Activated T-helper 17 cell treated with anti-CD3 and anti-CD28 coated beads, Interleukin-2, amount 50 U/mL, for 72 hours (primary cell): ENCODE data around the gene CCNL1. TPM values are rescaled to one million over a fixed set of nuclear protein-coding genes. Genes with fewer than 3 reads are reported as not detected.
A peak's percentile ranks its signal among the peaks of the same experiment; 100 is the strongest.
"Not testable (repeated sequence)": the region's sequence is repeated elsewhere in the genome, so short reads cannot be mapped to it uniquely, and the experiment has no call there.

Experiments
- ATAC-seq: fragments of 150-1000 bp; cut with Tn5 transposase; replicated peaks from 2 replicates; pipeline ENCODE4 v1.10.0; 2021; ENCODE audit warnings: mild to moderate bottlenecking, moderate library complexity
- H3K27ac Mint-ChIP-seq: one replicate; pipeline ENCODE4 v1.8.0; 2022; ENCODE audit warnings: mixed read lengths
- H3K27me3 Mint-ChIP-seq: one replicate; pipeline ENCODE4 v1.8.0; 2022; ENCODE audit warnings: mixed read lengths
- H3K36me3 Mint-ChIP-seq: one replicate; pipeline ENCODE4 v1.8.0; 2022; ENCODE audit warnings: low read depth, mild to moderate bottlenecking, mixed read lengths
- H3K4me1 Mint-ChIP-seq: one replicate; pipeline ENCODE4 v1.8.0; 2022; ENCODE audit warnings: mixed read lengths
- H3K4me3 Mint-ChIP-seq: one replicate; pipeline ENCODE4 v1.8.0; 2022; ENCODE audit warnings: mild to moderate bottlenecking, mixed read lengths
- H3K9me3 Mint-ChIP-seq: one replicate; pipeline ENCODE4 v1.8.0; 2022; ENCODE audit warnings: mixed read lengths
- total RNA-seq, 2 donors: library from RNA; stranded (reverse); gene quantifications; one replicate each; pipeline ENCODE4 v1.2.3, GENCODE V29; 2022

CCNL1 gene
- total RNA-seq: 100 to 1,000 TPM; 173 to 194 TPM

DNA sequence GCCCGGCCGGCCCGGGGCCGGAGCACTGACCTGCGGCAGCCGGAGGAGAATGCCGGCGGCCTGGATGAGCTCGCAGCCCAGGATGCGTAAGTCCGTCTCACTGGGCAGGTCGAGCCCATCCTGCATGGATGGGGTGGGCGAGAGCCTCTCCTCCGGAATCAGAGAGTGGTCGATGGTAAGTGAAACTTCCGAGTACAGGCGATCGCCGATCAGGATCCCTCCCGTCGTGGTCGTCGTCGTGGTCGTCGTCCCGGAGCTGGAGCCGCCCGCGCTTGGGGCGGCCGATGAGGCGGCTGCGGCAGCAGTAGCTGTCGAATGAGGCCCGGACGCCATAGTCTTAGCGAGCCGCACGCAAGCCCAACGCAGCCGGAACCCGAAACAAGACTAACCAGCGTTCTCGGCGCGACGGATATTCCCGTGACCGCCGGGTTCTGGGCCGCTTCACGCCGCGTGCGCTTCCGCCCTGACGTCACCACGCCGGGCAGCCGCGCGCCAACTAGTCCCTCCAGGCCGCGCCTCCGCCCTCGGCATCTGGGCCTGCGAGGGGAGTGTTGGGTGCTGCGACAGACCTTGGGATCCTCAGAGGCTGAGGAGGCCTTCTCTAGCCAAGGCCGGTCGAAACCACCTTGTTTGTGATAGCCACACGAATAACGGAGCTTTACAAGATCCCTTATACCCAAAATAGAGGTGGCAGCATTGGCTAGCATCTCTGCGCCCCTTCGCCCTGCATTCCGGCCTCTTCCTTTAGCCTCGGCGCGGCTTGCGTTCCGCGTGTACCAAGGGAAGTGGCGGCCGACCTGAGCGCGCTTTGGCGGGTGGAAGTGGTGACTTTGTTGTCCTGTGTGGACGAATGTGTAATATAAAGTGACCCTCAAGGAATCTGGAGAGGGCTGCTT is at the start of gene CCNL1:
CCNL1 (minus strand) TSS at position 386 of the 896 bp plus-strand sequence; CDS start at position 333, 53 bp downstream.
- H3K27me3 Mint-ChIP-seq: no peaks in the 10 kb centered on the region
- peaks cover 39% of the 10 kb centered on the region for H3K4me1 Mint-ChIP-seq
- H3K27ac Mint-ChIP-seq: peak within 1 kb of the TSS; percentile 89
- no peaks in the 10 kb centered on the region for H3K9me3 Mint-ChIP-seq
- peak; percentile 79 for ATAC-seq
- H3K4me3 Mint-ChIP-seq: peak within 1 kb of the TSS; percentile 95
- peaks cover 66% of the 10 kb centered on the region for H3K36me3 Mint-ChIP-seq

DNA sequence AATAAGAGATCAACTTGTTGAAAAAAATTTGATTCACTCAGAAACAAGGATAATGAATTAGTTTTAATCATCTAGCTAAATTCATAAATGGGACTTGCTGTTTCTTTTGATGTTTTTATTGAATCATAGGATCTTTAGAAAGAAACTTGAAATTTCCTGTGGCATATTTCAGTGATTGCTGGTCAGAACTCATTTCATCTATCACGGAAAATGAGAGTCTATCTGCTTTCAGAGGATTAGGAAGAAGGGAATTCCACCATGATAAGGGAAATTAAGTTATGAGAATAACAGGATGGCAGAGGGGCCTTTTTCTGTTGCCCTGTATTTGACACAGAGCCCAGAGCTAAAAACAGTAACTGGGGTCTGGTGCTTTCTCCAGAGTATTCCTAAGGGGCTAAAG is 44.9 kb upstream of the CCNL1 start:
- no peaks in the 10 kb centered on the region for H3K27me3 Mint-ChIP-seq

GRCh38 chr3:157204431-157204830 is 44.5 kb upstream of the CCNL1 start:
- Mint-ChIP-seq H3K27ac (no peak overlapping the region), H3K9me3 (no peaks in the 10 kb centered on the region), H3K4me3 (no peak overlapping the region), H3K27me3 (no peaks in the 10 kb centered on the region), H3K36me3 (no peaks in the 10 kb centered on the region), H3K4me1 (no peaks in the 10 kb centered on the region)
- ATAC-seq: no peak

More for the DNA sequence above, 44.9 kb upstream of the CCNL1 start:
- no peak overlapping the region for H3K27ac Mint-ChIP-seq
- no peak for ATAC-seq
- no peak overlapping the region for H3K4me3 Mint-ChIP-seq
- no peaks in the 10 kb centered on the region for H3K9me3 Mint-ChIP-seq
- no peaks in the 10 kb centered on the region for H3K36me3 Mint-ChIP-seq
- no peaks in the 10 kb centered on the region for H3K4me1 Mint-ChIP-seq

- ATAC-seq: no peak
- Mint-ChIP-seq H3K4me3 (no peak overlapping the region), H3K36me3 (no peaks in the 10 kb centered on the region), H3K4me1 (no peaks in the 10 kb centered on the region), H3K27me3 (no peaks in the 10 kb centered on the region), H3K27ac (no peak overlapping the region), H3K9me3 (peaks cover 6% of the 10 kb centered on the region)
These were observed 41.8 kb upstream of the CCNL1 start for GRCh38 chr3:157201648-157202278.

DNA sequence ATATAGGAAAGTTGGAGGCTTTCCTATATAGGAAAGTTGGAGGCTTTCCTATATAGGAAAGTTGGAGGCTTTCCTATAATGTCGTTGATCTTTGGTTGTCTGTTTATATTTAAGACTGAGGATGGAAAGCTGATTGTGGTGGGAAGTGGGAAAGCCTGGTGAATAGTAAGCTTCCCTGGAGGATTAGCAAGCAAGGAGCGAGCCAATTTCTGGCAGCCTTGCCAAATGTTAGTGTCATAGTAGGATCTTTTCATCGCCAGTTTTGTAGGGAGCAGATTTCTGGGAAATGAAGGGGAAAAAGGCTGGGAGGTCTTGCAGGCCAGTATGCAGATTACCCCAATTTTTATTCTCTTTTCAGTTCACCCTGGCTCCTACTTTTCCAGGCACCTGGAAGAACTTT is 39.9 kb upstream of the CCNL1 start:
- no peak overlapping the region for H3K27ac Mint-ChIP-seq
- no peaks in the 10 kb centered on the region for H3K36me3 Mint-ChIP-seq
- H3K4me1 Mint-ChIP-seq: no peaks in the 10 kb centered on the region
- H3K9me3 Mint-ChIP-seq: peaks cover 16% of the 10 kb centered on the region
- ATAC-seq: no peak
- no peaks in the 10 kb centered on the region for H3K27me3 Mint-ChIP-seq
- H3K4me3 Mint-ChIP-seq: no peak overlapping the region

DNA sequence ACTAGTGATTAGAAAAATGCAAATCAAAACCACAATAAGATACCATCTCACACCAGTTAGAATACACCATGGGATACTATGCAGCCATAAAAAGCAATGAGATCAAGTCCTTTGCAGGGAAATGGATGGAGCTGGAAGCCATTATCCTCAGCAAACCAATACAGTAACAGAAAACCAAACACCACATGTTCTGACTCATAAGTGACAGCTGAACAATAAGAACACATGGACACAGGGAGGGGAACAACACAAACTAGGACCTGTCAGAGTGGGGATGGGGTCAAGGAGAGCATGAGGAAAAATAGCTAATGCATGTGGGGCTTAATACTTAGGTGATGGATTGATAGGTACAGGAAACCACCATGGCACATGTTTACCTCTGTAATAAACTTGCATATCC is 36.0 kb upstream of the CCNL1 start:
- Mint-ChIP-seq H3K27me3 (no peaks in the 10 kb centered on the region), H3K27ac (no peak overlapping the region), H3K4me1 (no peaks in the 10 kb centered on the region), H3K4me3 (no peak overlapping the region), H3K36me3 (no peaks in the 10 kb centered on the region), H3K9me3 (peaks cover 25% of the 10 kb centered on the region)
- no peak for ATAC-seq

DNA sequence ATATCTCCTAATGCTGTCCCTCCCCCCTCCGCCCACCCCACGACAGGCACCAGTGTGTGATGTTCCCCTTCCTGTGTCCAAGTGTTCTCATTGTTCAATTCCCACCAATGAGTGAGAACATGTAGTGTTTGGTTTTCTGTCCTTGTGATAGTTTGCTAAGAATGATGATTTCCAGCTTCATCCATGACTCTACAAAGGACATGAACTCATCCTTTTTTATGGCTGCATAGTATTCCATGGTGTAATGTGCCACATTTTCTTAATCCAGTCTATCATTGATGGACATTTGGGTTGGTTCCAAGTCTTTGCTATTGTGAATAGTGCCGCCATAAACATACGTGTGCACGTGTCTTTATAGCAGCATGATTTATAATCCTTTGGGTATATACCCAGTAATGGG is 31.2 kb upstream of the CCNL1 start:
- peaks cover 45% of the 10 kb centered on the region for H3K9me3 Mint-ChIP-seq
- not testable (repeated sequence) for ATAC-seq, H3K4me3 Mint-ChIP-seq, H3K27ac Mint-ChIP-seq, H3K27me3 Mint-ChIP-seq, H3K36me3 Mint-ChIP-seq, H3K4me1 Mint-ChIP-seq

DNA sequence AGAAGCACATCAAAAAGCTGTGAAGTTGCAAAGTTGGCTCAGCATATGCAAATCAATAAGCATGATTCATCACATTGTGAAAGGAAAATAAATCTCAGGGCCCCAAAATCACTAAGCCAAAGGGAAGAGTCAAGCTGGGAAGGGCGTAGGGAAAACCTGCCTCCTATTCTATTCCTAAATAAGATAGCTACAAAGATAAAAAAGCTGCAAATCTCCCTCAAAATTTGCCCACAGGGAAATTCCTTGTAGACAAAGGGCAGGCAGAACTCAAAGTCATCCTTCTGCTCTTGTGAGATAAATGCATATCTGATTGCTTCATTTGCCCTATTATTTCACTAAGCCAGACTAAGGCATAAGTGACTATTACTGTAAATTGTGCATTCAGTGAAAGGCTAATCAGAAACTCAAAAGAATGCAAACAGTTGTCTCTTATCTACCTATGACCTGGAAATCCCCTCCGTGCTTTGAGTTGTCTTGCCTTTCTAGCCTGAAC is 30.5 kb upstream of the CCNL1 start:
- H3K36me3 Mint-ChIP-seq: peaks cover 7% of the 10 kb centered on the region
- H3K4me3 Mint-ChIP-seq: no peak overlapping the region
- no peak for ATAC-seq
- H3K4me1 Mint-ChIP-seq: no peaks in the 10 kb centered on the region
- H3K9me3 Mint-ChIP-seq: peaks cover 47% of the 10 kb centered on the region
- H3K27me3 Mint-ChIP-seq: no peaks in the 10 kb centered on the region
- H3K27ac Mint-ChIP-seq: no peak overlapping the region

GRCh38 chr3:157188391-157188790 is 28.4 kb upstream of the CCNL1 start:
- Mint-ChIP-seq H3K36me3 (peaks cover 26% of the 10 kb centered on the region), H3K27ac (no peak overlapping the region), H3K27me3 (no peaks in the 10 kb centered on the region), H3K4me3 (no peak overlapping the region), H3K9me3 (peaks cover 49% of the 10 kb centered on the region), H3K4me1 (no peaks in the 10 kb centered on the region)
- no peak for ATAC-seq

- Mint-ChIP-seq H3K27ac (no peak overlapping the region), H3K4me1 (no peaks in the 10 kb centered on the region), H3K9me3 (peaks cover 23% of the 10 kb centered on the region), H3K36me3 (peaks cover 35% of the 10 kb centered on the region), H3K27me3 (no peaks in the 10 kb centered on the region), H3K4me3 (no peak overlapping the region)
- no peak for ATAC-seq
These were observed 22.9 kb upstream of the CCNL1 start for GRCh38 chr3:157182879-157183278.

GRCh38 chr3:157180262-157180661 is 20.3 kb upstream of the CCNL1 start:
- no peak overlapping the region for H3K27ac Mint-ChIP-seq
- no peak overlapping the region for H3K4me3 Mint-ChIP-seq
- no peaks in the 10 kb centered on the region for H3K27me3 Mint-ChIP-seq
- peaks cover 6% of the 10 kb centered on the region for H3K4me1 Mint-ChIP-seq
- H3K9me3 Mint-ChIP-seq: peaks cover 12% of the 10 kb centered on the region
- no peak for ATAC-seq
- peaks cover 28% of the 10 kb centered on the region for H3K36me3 Mint-ChIP-seq

GRCh38 chr3:157179365-157179803 is 19.4 kb upstream of the CCNL1 start:
- no peaks in the 10 kb centered on the region for H3K27me3 Mint-ChIP-seq
- peaks cover 9% of the 10 kb centered on the region for H3K9me3 Mint-ChIP-seq
- H3K4me1 Mint-ChIP-seq: peaks cover 8% of the 10 kb centered on the region
- peaks cover 27% of the 10 kb centered on the region for H3K36me3 Mint-ChIP-seq
- no peak for ATAC-seq
- H3K4me3 Mint-ChIP-seq: no peak overlapping the region
- no peak overlapping the region for H3K27ac Mint-ChIP-seq

DNA sequence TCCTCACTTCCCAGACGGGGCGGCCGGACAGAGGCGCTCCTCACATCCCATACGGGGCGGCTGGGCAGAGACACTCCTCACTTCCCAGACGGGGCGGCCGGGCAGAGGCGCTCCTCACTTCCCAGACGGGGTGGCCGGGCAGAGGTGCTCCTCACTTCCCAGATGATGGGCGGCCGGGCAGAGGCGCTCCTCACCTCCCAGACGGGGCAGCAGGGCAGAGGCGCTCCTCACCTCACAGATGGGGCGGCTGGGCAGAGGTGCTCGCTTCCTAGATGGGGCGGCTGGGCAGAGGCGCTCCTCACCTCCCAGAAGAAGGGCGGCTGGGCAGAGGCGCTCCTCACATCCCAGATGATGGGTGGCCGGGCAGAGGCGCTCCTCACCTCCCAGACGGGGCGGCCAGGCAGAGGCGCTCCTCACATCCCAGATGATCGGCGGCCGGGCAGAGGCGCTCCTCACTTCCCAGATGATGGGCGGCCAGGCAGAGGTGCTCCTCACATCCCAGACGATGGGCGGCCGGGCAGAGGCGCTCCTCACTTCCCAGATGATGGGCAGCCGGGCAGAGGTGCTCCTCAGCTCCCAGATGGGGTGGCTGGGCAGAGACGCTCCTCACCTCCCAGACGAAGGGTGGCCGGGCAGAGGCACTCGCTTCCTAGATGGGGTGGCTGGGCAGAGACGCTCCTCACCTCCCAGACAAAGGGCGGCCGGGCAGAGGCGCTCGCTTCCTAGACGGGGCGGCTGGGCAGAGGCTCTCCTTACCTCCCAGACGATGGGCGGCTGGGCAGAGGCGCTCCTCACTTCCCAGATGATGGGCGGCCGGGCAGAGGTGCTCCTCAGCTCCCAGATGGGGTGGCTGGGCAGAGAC is 18.8 kb upstream of the CCNL1 start:
- H3K4me1 Mint-ChIP-seq: peaks cover 11% of the 10 kb centered on the region
- not testable (repeated sequence) for H3K9me3 Mint-ChIP-seq, H3K4me3 Mint-ChIP-seq, ATAC-seq, H3K27me3 Mint-ChIP-seq, H3K27ac Mint-ChIP-seq
- peaks cover 22% of the 10 kb centered on the region for H3K36me3 Mint-ChIP-seq

DNA sequence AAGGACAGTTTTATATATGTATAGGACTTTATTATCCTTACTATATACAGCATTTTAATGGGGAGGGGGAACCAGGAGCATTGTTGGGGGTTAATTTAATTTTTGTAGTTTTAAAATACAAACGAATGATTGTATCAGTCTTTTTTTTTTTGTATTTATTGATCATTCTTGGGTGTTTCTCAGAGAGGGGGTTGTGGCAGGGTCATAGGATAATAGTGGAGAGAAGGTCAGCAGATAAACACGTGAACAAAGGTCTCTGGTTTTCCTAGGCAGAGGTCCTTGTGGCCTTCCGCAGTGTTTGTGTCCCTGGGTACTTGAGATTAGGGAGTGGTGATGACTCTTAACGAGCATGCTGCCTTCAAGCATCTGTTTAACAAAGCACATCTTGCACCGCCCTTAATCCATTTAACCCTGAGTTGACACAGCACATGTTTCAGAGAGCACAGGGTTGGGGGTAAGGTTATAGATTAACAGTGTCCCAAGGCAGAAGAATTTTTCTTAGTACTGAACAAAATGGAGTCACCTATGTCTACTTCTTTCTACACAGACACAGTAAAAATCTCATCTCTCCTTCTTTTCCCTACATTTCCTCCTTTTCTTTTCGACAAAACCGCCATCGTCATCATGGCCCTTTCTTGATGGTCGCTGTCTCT is 18.0 kb upstream of the CCNL1 start:
- H3K27ac Mint-ChIP-seq: peak overlapping the region; percentile 4
- H3K4me3 Mint-ChIP-seq, ATAC-seq, H3K27me3 Mint-ChIP-seq, H3K9me3 Mint-ChIP-seq: not testable (repeated sequence)
- H3K4me1 Mint-ChIP-seq: peaks cover 11% of the 10 kb centered on the region
- peaks cover 14% of the 10 kb centered on the region for H3K36me3 Mint-ChIP-seq
